Panc1 (cell line): ENCODE measurements around the gene LRMDA. TPM values are rescaled to one million over a fixed set of nuclear protein-coding genes. Genes with fewer than 3 reads are reported as not detected.

Experiments used
- ATAC-seq: fragments of 200-7000 bp; cut with Tn5 transposase; 2 replicates; pipeline ENCODE4 v1.9.1; 2020; ENCODE audit warnings: mild to moderate bottlenecking, moderate library complexity
- BruUV-seq: library from RNA; stranded (reverse); fragments of 400-500 nt; replicated peaks from 2 replicates; lab custom pipeline; 2021; lab: Mats Ljungman, UMichigan
- CTCF ChIA-PET: fragments of 300-600 bp; sonication (Branson Sonifier 250); formaldehyde crosslinking; loops from one replicate; lab custom pipeline; 2022; ENCODE audit warnings: antibody characterized with exemption; lab: Charles Lee
- POLR2A ChIA-PET: fragments of 300-600 bp; sonication (Branson Sonifier 250); formaldehyde crosslinking; loops from one replicate; lab custom pipeline; 2022; ENCODE audit warnings: antibody characterized with exemption; lab: Charles Lee
- DNase-seq: peaks from one replicate; pipeline ENCODE4 v3.0.0-alpha.2; 2010; ENCODE audit warnings: low read depth, low spot score
- H3K27ac ChIP-seq: 2 replicates; pipeline ENCODE4 v1.5.1; 2011; ENCODE audit warnings: mild to moderate bottlenecking, low read length, inconsistent platforms
- H3K27me3 ChIP-seq: fragments of 200-500 bp; sonication (Bioruptor generic); 2 replicates; pipeline ENCODE4 v1.6.0; 2014; ENCODE audit warnings: low read length, inconsistent platforms; ENCODE audit not compliant: control insufficient read depth, insufficient read depth
- H3K36me3 ChIP-seq: fragments of 200-500 bp; sonication (Bioruptor generic); 2 replicates; pipeline ENCODE4 v1.5.1; 2014; ENCODE audit warnings: inconsistent platforms, mild to moderate bottlenecking, low read length, moderate library complexity; ENCODE audit not compliant: control insufficient read depth, insufficient read depth
- H3K4me1 ChIP-seq: 2 replicates; pipeline ENCODE4 v1.5.1; 2011; ENCODE audit warnings: inconsistent platforms, mild to moderate bottlenecking, low read length, moderate library complexity; ENCODE audit not compliant: control insufficient read depth, insufficient read depth
- H3K4me3 ChIP-seq, 2 experiments: 2 replicates each; pipeline ENCODE4 v1.5.1; 2011 to 2012; ENCODE audit warnings: low read depth in 2 of 2, low read length in 2 of 2, mild to moderate bottlenecking in 2 of 2, inconsistent platforms in 1 of 2, moderate library complexity in 1 of 2
- H3K9me3 ChIP-seq: fragments of 200-500 bp; sonication (Bioruptor generic); 2 replicates; pipeline ENCODE4 v1.5.1; 2014; ENCODE audit warnings: low read depth, mild to moderate bottlenecking, inconsistent platforms, low read length, moderate library complexity; ENCODE audit not compliant: control insufficient read depth, insufficient read depth
- CTCF ChIP-seq: fragments of 450-650 bp; IDR thresholded peaks from 2 replicates; pipeline ENCODE4 v1.5.1; 2017; ENCODE audit warnings: mild to moderate bottlenecking
- POLR2AphosphoS5 ChIP-seq: IDR thresholded peaks from 2 replicates; pipeline ENCODE4 v1.6.1; 2012; ENCODE audit warnings: mild to moderate bottlenecking, low read depth, low read length, moderate library complexity
- REST ChIP-seq, 2 experiments: IDR thresholded peaks; 2 replicates each; pipeline ENCODE4 v1.6.1; 2011 to 2012; ENCODE audit warnings: low read depth in 2 of 2, control low read depth in 1 of 2, low read length in 1 of 2, mild to moderate bottlenecking in 1 of 2, moderate library complexity in 1 of 2; ENCODE audit not compliant: insufficient read depth in 1 of 2
- SIN3A ChIP-seq: IDR thresholded peaks from 2 replicates; pipeline ENCODE4 v1.6.1; 2012; ENCODE audit warnings: low read depth, mild to moderate bottlenecking, low read length, moderate library complexity, borderline replicate concordance; ENCODE audit not compliant: insufficient read depth
- TCF7L2 ChIP-seq: IDR thresholded peaks from 2 replicates; pipeline ENCODE4 v1.6.1; 2011; ENCODE audit warnings: mild to moderate bottlenecking, low read depth, low read length, inconsistent platforms
- in situ Hi-C: cut with HindIII; loops from 2 replicates; pipeline ENCODE4 v1.10.0; 2016; ENCODE audit warnings: low sequenced_read_pairs, low pct_unique_long_range_greater_than_20kb
- intact Hi-C: fragments of 100-400 bp; cut with micrococcal nuclease; formaldehyde crosslinking; loops from one replicate; pipeline ENCODE4 v1.10.0; 2022; ENCODE audit not compliant: unreplicated experiment
- total RNA-seq: library from RNA; stranded (reverse); gene quantifications from one replicate; pipeline ENCODE4 v1.2.1, GENCODE V29; 2021; ENCODE audit not compliant: unreplicated experiment

Gene LRMDA
- total RNA-seq, 1 experiment from 2014 or later = 1.2 TPM

- Histone ChIP-seq H3K36me3 (no peaks in the 10 kb centered on the region), H3K4me3 (no peak overlapping the region), H3K4me1 (no peaks in the 10 kb centered on the region), H3K27ac (no peak overlapping the region), H3K9me3 (no peaks in the 10 kb centered on the region), H3K27me3 (peaks cover 11% of the 10 kb centered on the region)
- no TSS peak for BruUV-seq
- in situ Hi-C loops (no loop called here), intact Hi-C loops (loop anchor here (5.0 to 10.0 kb wide), 3 partner anchors 242 to 1142 kb away; partner anchors contain the start of gene ZNF503)
- ATAC-seq = no peak
- POLR2A ChIA-PET = no interaction called here
- CTCF ChIA-PET = no interaction called here
- TF ChIP-seq SIN3A (no peak), POLR2AphosphoS5 (no peak), CTCF (no peak), REST (IDR thresholded peaks at IDR 0.05; ENCODE audit: insufficient read depth in 1 of 2, low read depth in 2 of 2, low read length in 1 of 2) (no peak), TCF7L2 (no peak)
- no peak for DNase-seq
Observed at GRCh38 chr10:76546411-76546810, 1115.0 kb downstream of the LRMDA start.

- Histone ChIP-seq H3K4me1 (no peaks in the 10 kb centered on the region), H3K36me3 (no peaks in the 10 kb centered on the region), H3K4me3 (no peak overlapping the region), H3K27me3 (peaks cover 11% of the 10 kb centered on the region), H3K27ac (no peak overlapping the region), H3K9me3 (no peaks in the 10 kb centered on the region)
- TF ChIP-seq REST (IDR thresholded peaks at IDR 0.05; ENCODE audit: insufficient read depth in 1 of 2, low read depth in 2 of 2, low read length in 1 of 2) (no peak), SIN3A (no peak), CTCF (peak; percentile 90), POLR2AphosphoS5 (no peak), TCF7L2 (no peak)
- BruUV-seq = no TSS peak
- ChIA-PET POLR2A (no interaction called here), CTCF (no interaction called here)
- in situ Hi-C loops = no loop called here
- peak; percentile 81 for ATAC-seq
- intact Hi-C loops = loop anchor here (5.0 to 10.0 kb wide), 3 partner anchors 243 to 1143 kb away; partner anchors contain the start of gene ZNF503
- peak; percentile 38 for DNase-seq
Observed at GRCh38 chr10:76547352-76547972, 1116.0 kb downstream of the LRMDA start.
